ENCODE data around the gene CDK1. TPM values are rescaled to one million over a fixed set of nuclear protein-coding genes. Genes with fewer than 3 reads are reported as not detected.

Gene CDK1
- 230 and 248 TPM in 2 replicates for total RNA-seq (2014; rRNA removed; shearing (Covaris generic))

- DNase-seq (ENCODE audit: low spot score), result peak; percentile 99
These were observed at the start of gene CDK1 for GRCh38 chr10:60778214-60778970. Gene CDK1 (plus strand): TSS chr10:60778478. CDS start chr10:60780166, 1,688 bp downstream.

GRCh38 chr10:60729106-60729505 is 49.2 kb upstream of the CDK1 start:
- DNase-seq (ENCODE audit: low spot score), result no peak

- DNase-seq (ENCODE audit: low spot score), result no peak
These were observed 47.0 kb upstream of the CDK1 start for GRCh38 chr10:60731134-60731885.

GRCh38 chr10:60732198-60732806 is 46.0 kb upstream of the CDK1 start:
- no peak for DNase-seq (ENCODE audit: low spot score)

- DNase-seq (ENCODE audit: low spot score), result no peak
These were observed 45.3 kb upstream of the CDK1 start for GRCh38 chr10:60732807-60733516.

- no peak for DNase-seq (ENCODE audit: low spot score)
These were observed 44.8 kb upstream of the CDK1 start for GRCh38 chr10:60733517-60733822.

- no peak for DNase-seq (ENCODE audit: low spot score)
These were observed 44.5 kb upstream of the CDK1 start for GRCh38 chr10:60733826-60734225.

- DNase-seq (ENCODE audit: low spot score), result no peak
These were observed 44.1 kb upstream of the CDK1 start for GRCh38 chr10:60734226-60734625.

GRCh38 chr10:60735244-60735643 is 43.0 kb upstream of the CDK1 start:
- DNase-seq (ENCODE audit: low spot score), result no peak

- no peak for DNase-seq (ENCODE audit: low spot score)
These were observed 41.0 kb upstream of the CDK1 start for GRCh38 chr10:60737242-60737641.

- DNase-seq (ENCODE audit: low spot score), result peak; percentile 42
These were observed 38.7 kb upstream of the CDK1 start for GRCh38 chr10:60739558-60739957.

GRCh38 chr10:60742512-60742911 is 35.8 kb upstream of the CDK1 start:
- no peak for DNase-seq (ENCODE audit: low spot score)

GRCh38 chr10:60747817-60748469 is 30.3 kb upstream of the CDK1 start:
- no peak for DNase-seq (ENCODE audit: low spot score)

- no peak for DNase-seq (ENCODE audit: low spot score)
These were observed 25.1 kb upstream of the CDK1 start for GRCh38 chr10:60753152-60753551.

- no peak for DNase-seq (ENCODE audit: low spot score)
These were observed 24.5 kb upstream of the CDK1 start for GRCh38 chr10:60753817-60754216.

- DNase-seq (ENCODE audit: low spot score), result peak; percentile 79
These were observed 20.8 kb upstream of the CDK1 start for GRCh38 chr10:60757420-60757895.

- DNase-seq (ENCODE audit: low spot score), result no peak
These were observed 19.1 kb upstream of the CDK1 start for GRCh38 chr10:60759181-60759580.

- DNase-seq (ENCODE audit: low spot score), result no peak
These were observed 17.5 kb upstream of the CDK1 start for GRCh38 chr10:60760711-60761210.

- no peak for DNase-seq (ENCODE audit: low spot score)
These were observed 15.7 kb upstream of the CDK1 start for GRCh38 chr10:60762554-60762953.

- DNase-seq (ENCODE audit: low spot score), result no peak
These were observed 10.9 kb upstream of the CDK1 start for GRCh38 chr10:60767424-60767823.

- no peak for DNase-seq (ENCODE audit: low spot score)
These were observed 8.9 kb upstream of the CDK1 start for GRCh38 chr10:60769406-60769805.
